CD4-positive, alpha-beta T cell treated with Interleukin-15 for 4 hours (primary cell): ENCODE results near the gene NCAPH2.

ENCODE experiments used
- DNase-seq: peaks from one replicate; pipeline ENCODE4 v3.0.0-alpha.2; 2020; ENCODE audit warnings: low spot score

Gene NCAPH2

DNA sequence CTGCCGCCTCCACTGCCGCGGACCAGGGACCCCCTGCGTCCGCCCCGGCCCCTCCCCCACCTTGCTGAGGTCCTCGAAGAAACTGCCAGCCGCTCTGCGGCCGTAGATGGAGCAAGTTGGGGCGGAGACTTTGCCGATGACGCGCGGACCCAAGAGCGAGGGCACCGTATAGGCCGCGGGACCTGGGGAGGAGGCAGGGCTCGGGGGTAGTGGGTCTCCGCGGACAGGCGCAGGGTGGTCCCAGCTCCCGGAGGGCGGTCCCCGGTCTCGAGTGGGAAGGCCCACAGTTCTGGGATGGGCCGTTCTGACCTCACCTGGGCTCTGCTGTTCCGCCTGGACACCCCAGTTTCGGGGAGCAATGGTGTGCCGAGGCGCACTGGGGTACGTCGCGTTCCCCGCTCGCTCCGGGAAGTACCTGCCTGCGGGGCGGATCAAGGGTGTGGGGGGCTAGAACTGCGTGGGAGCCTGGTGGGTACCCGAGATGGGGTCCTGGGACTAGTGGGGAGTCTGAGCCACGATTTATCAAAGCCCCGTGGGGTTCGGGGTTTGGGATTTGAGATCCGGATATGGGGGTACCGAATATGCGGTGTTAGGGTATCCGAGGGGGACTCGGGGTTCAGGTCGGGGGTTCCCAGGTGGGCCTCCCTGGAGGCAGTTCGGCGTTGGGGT lies 23.0 kb downstream of the NCAPH2 start:
- DNase-seq, result peak; percentile 80

- peak; percentile 67 for DNase-seq
Measured at GRCh38 chr22:50531546-50531961, 23.5 kb downstream of the NCAPH2 start.

DNA sequence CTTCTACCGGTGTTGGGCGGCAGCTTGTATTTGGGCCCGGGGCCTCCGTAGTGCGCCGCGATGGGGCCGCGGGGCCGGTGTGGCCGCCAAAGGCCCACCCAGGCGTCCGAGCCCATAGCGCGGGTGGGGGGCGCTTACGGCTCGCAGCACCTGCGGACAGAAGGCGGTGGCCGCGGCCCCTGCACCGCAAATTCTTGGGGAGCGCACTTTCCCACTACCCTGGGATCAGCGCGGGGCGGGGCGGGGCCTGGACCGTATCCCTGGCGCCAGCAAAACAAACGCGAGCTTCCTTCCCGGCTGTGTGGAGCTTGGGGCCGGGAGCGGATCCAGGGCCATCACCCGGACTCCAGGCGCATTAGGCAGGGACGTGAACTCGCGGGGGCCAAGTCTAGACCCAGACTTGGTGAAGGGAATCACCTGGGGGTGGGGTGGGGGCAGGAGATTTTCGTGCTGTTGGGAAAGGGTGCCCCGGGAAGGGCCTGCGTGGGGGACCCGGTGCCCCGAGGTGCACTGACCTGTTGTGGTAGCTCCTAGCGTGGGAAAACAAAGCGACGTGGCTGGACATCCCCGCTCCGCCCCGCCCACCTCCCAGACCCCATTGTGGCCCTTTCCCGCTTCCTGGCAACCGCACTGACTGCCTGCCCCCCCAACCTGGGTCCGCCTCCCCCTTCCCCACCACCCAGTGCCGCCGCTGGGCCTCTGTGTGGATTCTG lies 24.1 kb downstream of the NCAPH2 start:
- DNase-seq, result no peak

DNA sequence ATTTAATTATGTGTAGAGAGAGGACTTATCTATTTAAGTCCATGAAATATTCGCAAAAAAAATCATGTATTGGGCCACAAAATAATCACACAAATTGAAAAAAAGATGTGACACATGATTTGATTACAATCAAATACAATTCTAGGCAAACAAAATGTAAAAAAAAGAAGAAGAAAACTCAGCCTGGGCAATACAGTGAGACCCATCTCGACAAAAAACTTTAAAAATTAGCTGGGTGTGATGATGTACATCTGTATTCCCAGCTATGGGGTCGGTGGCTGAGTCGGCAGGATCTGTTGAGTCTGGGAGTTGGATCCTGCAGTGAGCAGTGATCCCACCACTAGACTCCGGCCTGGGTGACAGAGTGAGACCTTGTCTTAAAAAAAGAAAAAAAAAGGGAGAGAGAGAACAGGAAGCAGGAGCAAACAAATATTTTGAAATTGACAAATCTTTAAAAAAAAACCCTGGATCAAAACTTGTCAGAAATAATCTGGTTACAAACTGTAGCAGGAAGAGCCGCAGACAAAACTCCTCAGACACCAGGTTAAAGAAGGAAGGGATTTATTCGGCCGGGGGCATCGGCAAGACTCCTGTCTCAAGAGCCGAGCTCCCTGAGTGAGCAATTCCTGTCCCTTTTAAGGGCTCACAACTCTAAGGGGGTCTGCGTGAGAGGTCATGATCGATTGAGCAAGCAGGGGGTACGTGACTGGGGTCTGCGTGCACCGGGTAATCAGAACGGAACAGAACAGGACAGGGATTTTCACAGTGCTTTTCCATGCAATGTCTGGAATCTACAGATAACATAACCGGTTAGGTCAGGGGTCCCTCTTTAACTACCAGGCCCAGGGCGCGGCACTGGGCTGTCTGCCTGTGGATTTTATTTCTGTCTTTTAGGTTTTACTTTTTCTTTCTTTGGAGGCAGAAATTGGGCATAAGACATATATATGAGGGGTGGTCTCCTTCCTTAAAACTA lies 25.1 kb downstream of the NCAPH2 start:
- no peak for DNase-seq

- DNase-seq, result peak; percentile 38
Measured at GRCh38 chr22:50533856-50534711, 26.1 kb downstream of the NCAPH2 start.

DNA sequence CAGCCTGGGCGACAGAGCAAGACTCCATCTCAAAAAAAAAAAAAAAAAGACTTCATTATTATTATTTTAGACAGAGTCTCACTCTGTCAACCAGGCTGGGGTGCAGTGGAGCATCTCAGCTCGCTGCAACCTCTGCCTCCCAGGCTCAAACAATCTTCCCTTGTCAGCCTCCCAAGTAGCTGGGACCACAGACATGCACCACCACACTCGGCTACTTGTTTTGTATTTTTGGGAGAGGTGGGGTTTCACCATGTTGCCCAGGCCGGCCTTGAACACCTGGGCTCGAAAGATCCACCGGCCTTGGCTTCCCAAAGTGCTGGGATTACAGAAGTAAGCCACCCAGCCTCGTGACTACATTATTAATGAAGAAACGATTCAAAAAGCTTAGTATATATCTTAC lies 27.1 kb downstream of the NCAPH2 start:
- no peak for DNase-seq

- no peak for DNase-seq
Measured at GRCh38 chr22:50536226-50536625, 28.2 kb downstream of the NCAPH2 start.

DNA sequence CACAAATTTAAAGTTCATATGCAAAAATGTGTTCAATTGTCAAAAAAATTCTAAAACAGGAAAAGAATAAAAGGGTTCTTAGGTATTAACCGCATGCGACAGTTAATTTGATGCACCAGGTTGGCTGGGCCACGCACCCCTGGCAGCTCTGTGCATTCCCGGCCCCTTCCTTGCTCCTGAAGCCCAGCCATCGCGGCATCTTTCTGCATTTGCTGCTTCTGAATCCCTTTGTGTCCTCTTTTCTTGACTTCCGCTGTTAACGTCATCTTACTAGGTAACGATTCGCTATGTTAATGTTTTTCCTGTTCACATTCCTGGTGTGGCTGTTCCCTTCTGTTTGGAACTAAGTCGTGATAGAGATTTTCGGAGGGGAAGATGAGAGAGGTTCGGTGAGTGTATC lies 29.7 kb downstream of the NCAPH2 start:
- DNase-seq, result no peak

DNA sequence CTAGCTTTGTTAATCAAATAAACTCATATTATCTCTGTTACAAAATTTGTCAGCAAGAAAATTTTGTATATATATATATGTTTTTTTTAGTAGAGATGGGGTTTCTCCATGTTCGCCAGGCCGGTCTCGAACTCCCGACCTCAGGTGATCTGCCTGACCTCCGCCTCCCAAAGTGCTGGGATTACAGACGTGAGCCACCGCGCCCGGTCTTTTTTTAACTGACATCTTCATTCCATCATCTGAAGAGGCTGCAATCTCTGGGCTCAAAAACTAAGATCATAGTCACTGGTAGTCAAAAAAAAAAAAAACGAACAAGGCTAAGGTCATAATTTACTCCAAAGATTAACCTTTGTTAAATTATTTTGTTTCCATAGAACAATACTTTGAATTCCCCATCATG lies 32.4 kb downstream of the NCAPH2 start:
- DNase-seq, result no peak

DNA sequence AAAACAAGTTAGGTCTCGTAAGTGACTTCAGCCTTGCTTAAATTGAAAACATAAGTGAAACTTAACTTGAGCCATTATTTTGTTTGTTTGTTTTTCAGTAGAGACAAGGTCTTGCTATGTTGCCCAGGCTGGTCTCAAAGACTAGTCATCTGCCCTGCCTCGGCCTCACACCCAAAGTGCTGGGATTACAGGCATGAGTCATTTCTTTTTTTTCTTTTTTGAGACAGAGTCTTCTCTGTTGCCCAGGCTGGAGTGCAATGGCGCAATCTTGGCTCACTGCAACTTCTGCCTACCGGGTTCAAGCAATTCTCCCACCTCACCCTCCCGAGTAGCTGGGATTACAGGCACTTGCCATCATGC lies 33.6 kb downstream of the NCAPH2 start:
- DNase-seq, result peak; percentile 52

DNA sequence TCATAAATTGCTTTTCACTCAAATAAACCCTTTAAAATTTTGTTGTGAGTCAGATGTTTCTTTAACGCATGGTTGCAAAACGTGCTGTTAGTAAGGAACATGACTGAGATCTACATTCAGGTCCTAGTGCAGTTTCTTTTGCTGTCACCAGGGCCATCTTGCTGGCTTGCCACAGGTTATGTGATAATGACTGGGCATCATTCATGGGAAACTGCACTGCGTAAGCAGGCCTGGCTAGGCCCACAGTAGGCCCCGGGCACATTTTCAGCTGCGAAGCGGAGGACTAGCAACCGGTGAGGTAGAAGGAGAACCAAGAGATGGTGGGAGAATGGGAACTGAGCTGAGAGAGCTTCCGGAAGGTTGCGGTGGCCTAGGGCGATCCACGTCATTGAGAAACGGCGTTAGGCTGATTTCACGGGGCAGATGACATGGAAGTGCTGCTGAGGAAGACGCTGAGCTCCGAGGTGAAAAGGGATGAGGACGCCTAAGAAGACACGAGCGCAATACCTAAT lies 34.4 kb downstream of the NCAPH2 start:
- no peak for DNase-seq

DNA sequence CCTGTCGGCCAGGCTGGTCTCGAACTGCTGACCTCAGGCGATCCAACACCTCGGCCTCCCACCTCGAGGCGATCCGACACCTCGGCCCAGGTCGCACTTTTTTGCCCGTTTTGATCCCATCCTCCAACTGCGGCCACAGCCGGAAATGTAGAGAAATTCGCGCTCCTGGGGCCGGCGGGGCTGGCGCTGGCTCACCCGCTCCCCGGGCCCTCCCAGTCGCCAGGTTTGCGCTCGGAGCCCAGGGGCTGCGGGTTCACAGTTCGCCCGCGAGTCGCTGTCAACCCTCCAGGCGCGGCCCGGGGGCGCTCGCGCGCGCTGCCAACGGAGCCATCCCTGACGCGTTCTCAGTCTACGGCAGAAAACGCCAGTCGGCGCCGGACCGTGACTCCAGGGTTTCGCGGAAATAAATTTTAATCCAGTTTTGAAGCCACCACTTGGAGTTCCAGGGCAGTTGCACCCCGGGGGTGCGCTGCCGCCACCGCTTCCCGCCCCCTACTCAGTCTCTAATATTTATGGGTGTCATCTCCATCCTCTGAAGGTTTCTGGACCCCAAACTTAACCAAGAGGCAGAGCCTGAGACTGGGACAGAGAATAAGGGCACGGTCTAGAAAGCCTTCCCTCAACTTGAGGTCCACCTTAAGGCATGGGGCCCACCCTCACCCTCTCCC lies 36.2 kb downstream of the NCAPH2 start:
- DNase-seq, result peak; percentile 86

DNA sequence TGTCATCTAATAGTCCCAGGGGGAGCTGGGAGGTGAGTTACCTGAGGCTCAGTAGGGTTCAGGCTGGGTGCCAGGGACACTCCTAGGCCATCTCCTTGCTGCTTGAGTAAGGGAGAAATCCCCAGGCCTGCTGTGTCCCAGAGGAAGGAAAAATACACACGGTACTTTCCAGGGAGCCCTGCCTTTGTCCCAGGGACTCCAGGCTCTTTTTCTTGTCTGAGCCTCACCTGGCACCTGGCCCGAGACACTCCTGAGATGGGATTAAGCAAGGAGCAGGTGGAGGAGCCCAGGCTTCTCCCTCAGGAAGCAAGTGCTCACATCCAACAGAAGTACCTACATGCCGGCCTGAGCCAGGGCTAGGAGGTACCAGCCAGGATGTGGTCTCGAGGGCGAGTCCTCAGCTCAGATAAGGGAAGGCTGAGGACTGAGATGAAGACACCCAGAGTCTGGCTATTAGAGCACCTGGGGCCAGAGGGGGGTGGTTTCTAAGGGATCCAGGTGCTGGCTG lies 36.8 kb downstream of the NCAPH2 start:
- DNase-seq, result no peak

DNA sequence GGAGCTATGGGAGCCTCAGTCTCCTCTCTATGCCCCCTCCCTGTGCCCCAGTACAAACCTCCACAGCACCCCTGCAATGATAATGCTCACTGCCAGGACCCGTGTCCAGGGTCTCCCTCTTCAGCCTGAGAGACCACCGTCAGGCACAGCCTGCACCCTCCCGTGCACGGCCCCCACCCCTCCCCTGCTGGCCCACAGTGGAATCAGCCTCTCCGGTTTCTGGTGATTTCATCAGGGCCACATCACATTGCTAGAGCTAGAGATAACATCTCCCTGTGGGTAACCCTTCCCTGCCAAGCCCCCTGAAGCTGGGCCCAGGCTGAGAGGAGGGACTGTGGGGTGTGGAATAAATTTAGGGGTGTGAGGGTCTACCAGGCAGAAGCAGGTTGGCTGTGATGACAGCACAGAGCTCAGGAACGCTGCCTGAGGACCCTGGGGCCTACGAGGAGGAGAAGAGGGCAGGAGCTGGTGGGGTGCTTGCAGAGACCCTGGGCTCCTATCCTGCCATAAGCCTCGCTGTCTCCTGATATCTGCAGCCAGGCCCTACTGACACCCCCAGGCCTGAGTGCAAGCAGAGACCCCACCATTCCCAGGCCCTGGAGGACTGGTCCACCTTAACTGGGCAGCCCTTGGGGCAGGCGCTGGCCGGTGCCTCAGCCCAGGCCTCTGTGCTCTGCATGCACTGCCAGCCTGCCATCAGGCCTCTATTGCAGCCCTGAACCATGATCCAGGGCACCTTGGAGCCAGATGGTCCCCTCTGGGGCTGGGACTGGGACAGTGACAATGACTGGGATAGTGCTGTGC lies 37.7 kb downstream of the NCAPH2 start, which contains the start of gene KLHDC7B:
KLHDC7B (plus strand) TSS at position 378 of the 804 bp plus-strand sequence; CDS start at position 723, 345 bp downstream.
- peak; percentile 41 for DNase-seq

DNA sequence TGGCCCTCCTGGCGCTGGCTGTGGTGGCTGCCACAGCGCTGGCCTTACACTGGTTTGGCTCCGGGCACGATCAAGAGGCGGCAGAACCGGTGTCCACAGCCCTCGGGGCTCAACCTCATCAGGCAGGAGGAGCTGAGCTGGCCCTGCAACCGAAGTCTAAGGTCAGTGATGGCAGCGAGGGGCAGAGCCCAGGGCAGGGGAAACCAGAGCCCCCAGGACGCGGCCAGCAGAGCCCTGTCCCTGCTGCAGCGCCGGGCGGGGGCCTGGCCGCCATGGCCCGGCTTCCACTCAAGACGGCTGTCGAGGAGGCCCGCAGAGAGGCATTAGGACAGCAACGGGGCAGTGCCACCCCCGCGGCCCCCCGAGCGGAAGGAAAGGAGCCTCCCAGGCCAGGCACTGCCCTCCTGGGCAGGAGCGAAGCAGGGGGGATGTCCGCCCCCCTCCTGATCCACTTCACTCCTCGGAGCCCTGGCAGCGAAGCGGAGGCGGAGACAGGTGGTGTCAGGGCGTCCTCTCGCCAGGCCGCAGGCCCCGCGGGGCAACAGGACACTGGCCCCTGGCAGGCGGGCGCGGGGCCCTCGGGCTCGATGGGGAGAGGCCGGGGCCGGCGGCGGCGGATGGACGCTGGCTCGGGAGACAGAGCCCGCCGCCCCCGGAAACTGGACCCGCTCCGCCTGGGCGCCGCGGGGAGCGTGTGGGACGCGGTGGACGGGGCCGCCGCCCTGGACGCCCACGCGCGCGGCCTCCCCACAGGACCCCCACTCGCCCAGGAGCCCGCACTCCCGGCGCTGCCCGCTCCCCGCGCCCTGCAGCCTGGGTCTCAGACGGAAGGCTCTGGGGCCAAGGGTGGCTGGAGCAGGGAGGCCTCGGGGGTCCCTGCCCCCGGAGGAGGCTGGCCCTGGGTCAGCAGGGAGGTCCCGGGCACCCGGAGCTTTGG lies 38.6 kb downstream of the NCAPH2 start:
- no peak for DNase-seq

- DNase-seq, result no peak
Measured at GRCh38 chr22:50547263-50547985, 39.4 kb downstream of the NCAPH2 start.

- peak; percentile 57 for DNase-seq
Measured at GRCh38 chr22:50548040-50548920, 40.3 kb downstream of the NCAPH2 start.
